Lung (tissue), 12 donors: Measurements from ENCODE around the gene LSS. TPM values are rescaled to one million over a fixed set of nuclear protein-coding genes. Genes with fewer than 3 reads are reported as not detected.

Experiments used
- ATAC-seq: fragments of 200-7000 bp; cut with Tn5 transposase; one replicate; pipeline ENCODE4 v1.9.1; 2020; ENCODE audit warnings: moderate number of reproducible peaks; ENCODE audit not compliant: insufficient read depth, low FRiP score
- DNase-seq, 3 donors: peaks; one replicate each; pipeline ENCODE4 v3.0.0-alpha.2; 2013 to 2017
- H3K27ac ChIP-seq, 2 donors: one replicate each; pipeline ENCODE4 v1.5.1; 2013; ENCODE audit warnings: mild to moderate bottlenecking in 2 of 2, moderate library complexity in 2 of 2, control low read depth in 1 of 2, inconsistent platforms in 1 of 2, low read depth in 1 of 2, low read length in 1 of 2
- H3K27me3 ChIP-seq, 3 donors: one replicate each; pipeline ENCODE4 v1.5.1; 2013; ENCODE audit warnings: low read length in 2 of 3; ENCODE audit not compliant: control insufficient read depth in 3 of 3, insufficient read depth in 3 of 3
- H3K36me3 ChIP-seq, 4 donors: one replicate each; pipeline ENCODE4 v1.5.1; 2013; ENCODE audit warnings: low read length in 4 of 4, mild to moderate bottlenecking in 1 of 4, moderate library complexity in 1 of 4; ENCODE audit not compliant: control insufficient read depth in 4 of 4, insufficient read depth in 4 of 4
- H3K4me1 ChIP-seq, 5 donors: one replicate each; pipeline ENCODE4 v1.5.1; 2013; ENCODE audit warnings: low read length in 5 of 5, mild to moderate bottlenecking in 2 of 5, moderate library complexity in 1 of 5; ENCODE audit not compliant: control insufficient read depth in 5 of 5, insufficient read depth in 5 of 5
- H3K4me3 ChIP-seq: one replicate; pipeline ENCODE4 v1.5.1; 2013; ENCODE audit warnings: mild to moderate bottlenecking, control low read depth, moderate library complexity
- H3K9ac ChIP-seq, 2 donors: one replicate each; pipeline ENCODE4 v1.5.1; 2013; ENCODE audit warnings: low read length in 2 of 2, control low read depth in 1 of 2; ENCODE audit not compliant: insufficient read depth in 1 of 2
- H3K9me3 ChIP-seq, 4 donors: one replicate each; pipeline ENCODE4 v1.5.1; 2013; ENCODE audit warnings: low read length in 3 of 4, mild to moderate bottlenecking in 1 of 4, moderate library complexity in 1 of 4; ENCODE audit not compliant: control insufficient read depth in 4 of 4, insufficient read depth in 3 of 4
- CTCF ChIP-seq: IDR thresholded peaks from 2 replicates; pipeline ENCODE4 v1.5.1; 2012; ENCODE audit warnings: mild to moderate bottlenecking; ENCODE audit errors: control extremely low read depth, extremely low read depth
- WGBS, 2 donors: extraction: QIAGEN DNeasy Blood & Tissue Kit; methylation state at CpG; one replicate each; pipeline ENCODE4 v1.1.7; 2013; 5-methylcytosine and 5-hydroxymethylcytosine counted together
- polyA plus RNA-seq, 2 donors: library from polyadenylated mRNA; stranded (reverse); fragments of 200-250 nt; gene quantifications; one replicate each; pipeline ENCODE4 v1.2.1, GENCODE V29; 2013
- total RNA-seq, 2 donors: library from RNA; depleted of rRNA in 1 of 2; stranded (reverse); fragments of >200 nt in 1 of 2; gene quantifications; one replicate each; pipeline ENCODE4 v1.2.1, GENCODE V29; 2014 to 2021
- donor health status: control.
- donor health status: control.
- donor health status: Bipolar disorder and iron deficiency.
- donor health status: healthy.
- donor health status: DM: yes; HTN: yes; CAD: no.

The LSS gene
- total and polyA plus RNA-seq, 4 donors, result 54.6 to 152 (median 98.8) TPM

DNA sequence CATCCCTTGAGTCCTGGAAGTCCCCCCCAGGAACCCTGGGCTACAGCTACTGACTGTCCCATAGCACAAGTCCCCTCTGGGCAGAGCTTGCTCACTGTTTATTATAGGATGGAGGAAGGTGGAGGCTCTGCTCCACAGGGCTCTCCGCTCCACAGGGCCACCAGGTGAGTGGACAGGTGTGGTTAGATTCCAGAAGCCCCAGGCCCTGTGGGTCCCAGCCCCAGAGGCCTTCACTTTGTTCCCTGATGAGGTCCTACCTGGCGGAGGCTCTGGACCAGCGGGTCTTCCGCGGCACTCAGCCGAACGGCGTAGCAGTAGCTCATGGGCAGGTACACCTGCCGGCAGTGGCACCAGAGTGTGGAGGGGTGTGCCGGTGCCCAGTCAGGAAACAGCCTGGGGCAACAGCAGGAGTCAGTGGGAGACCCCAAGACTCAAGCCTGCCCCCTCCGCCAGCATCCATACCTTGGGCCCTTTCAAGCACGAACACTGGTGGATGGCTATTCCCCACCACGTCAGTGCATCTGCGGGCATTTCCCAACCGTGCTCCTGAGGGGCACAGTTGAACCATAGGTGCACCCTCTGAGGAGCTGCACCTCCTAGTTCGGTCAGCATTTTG is 12.3 kb downstream of the LSS start:
- Histone ChIP-seq H3K9ac (no peak overlapping the region), H3K4me1 (peaks cover 0 to 13% (median 5%) of the 10 kb centered on the region in 5 donors), H3K4me3 (no peak overlapping the region), H3K27me3 (no peaks in the 10 kb centered on the region), H3K36me3 (peaks cover 2 to 84% (median 12%) of the 10 kb centered on the region in 4 donors), H3K9me3 (peaks cover 0 to 1% (median 0%) of the 10 kb centered on the region in 4 donors), H3K27ac (no peak overlapping the region)
- no peak for TF ChIP-seq CTCF
- no peak for ATAC-seq
- WGBS, 2 donors, result 93 to 97% methylated on average over 16 of the region's 16 CpGs
- no peak for DNase-seq

DNA sequence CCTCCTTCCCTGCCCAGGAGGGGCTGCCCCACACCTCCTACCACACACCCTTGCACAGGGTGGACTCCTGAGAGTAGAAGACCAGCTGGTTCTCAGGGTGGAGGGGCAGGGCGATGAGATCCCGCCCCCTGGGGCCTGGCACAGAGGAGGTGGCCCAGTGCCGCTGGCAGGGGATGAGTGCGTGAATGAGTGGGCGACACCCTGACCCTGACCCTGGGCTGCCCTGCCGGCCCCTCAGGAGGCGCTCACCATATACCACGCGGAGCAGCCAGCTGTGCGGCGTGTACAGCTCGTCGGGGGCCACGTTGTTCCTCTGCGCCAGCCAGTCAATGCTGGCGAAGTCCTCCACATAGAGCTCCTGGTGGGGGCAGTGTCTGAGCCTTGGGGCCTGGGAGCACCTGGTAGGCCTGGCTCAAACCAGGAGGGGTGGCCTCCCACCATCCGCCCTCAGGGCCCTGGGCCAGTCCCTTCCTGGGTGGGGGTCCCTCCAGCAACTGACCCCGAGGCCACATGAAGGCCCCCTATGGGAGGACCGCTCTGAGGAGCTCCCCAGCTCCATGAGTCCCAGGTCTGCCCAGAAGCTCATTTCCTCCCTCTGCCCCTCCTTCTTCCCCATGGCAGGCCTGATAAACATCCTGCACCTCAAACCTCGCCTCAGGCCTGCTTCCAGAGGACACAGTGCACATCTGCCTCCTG is 13.0 kb downstream of the LSS start:
- no peak overlapping the region for H3K4me3 ChIP-seq
- H3K36me3 ChIP-seq, result peaks cover 2 to 80% (median 12%) of the 10 kb centered on the region in 4 donors
- no peak overlapping the region for H3K27ac ChIP-seq
- no peak for DNase-seq
- H3K4me1 ChIP-seq, result peaks cover 0 to 13% (median 3%) of the 10 kb centered on the region in 5 donors
- no peak for TF ChIP-seq CTCF
- H3K27me3 ChIP-seq, result no peaks in the 10 kb centered on the region
- ATAC-seq, result no peak
- peaks cover 0 to 1% (median 0%) of the 10 kb centered on the region in 4 donors for H3K9me3 ChIP-seq
- 90 to 92% methylated on average over 19 to 20 of the region's 20 CpGs for WGBS, 2 donors
- H3K9ac ChIP-seq, result no peak overlapping the region

DNA sequence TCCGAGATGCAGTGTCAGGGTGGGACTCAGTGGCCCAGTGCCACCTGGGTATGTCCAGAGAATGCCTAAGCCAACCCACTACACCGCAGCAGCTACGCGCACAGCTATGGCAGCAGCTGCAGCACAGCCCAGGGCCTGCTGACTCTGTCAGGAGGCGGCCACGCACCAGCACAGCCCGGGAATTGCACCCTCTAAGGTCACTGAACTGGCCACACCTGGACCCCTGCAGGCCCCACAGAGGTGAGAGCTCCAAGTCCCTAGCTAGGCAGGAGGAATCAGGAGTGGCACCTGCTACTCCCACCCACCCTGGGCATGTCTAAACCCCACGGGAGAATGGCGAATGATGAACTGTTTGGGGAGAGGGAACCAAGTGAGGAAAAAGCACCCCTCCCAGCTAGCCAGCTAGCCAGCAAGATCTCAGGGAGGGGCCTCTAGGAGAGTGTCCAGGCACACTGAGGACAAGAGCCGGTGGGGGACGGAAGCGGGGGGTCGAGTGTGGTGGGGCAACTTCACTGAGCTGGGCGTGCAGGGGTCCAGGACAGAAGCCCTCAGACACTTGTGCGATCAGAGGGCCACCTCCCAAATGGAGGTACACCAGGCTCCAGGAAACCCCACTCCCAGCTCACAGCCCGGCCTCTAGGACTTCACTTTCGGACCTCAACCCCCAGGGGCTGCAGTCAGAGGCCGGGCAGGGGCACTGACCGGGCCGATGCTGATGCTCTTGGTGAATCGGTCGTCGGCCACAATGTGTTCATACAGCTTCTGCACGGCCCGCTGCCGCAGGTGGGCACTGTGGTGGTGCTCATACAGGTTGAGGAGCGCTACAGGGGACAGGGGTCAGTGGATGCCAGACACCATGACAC is 13.9 kb downstream of the LSS start:
- Histone ChIP-seq H3K4me3 (no peak overlapping the region), H3K27me3 (no peaks in the 10 kb centered on the region), H3K36me3 (peaks cover 4 to 77% (median 12%) of the 10 kb centered on the region in 4 donors), H3K9ac (no peak overlapping the region), H3K27ac (no peak overlapping the region), H3K9me3 (peaks cover 0 to 1% (median 0%) of the 10 kb centered on the region in 4 donors), H3K4me1 (peaks cover 0 to 7% (median 0%) of the 10 kb centered on the region in 5 donors)
- no peak for TF ChIP-seq CTCF
- no peak for ATAC-seq
- 95 to 97% methylated on average over 27 of the region's 27 CpGs for WGBS, 2 donors
- no peak for DNase-seq
